A549 (cell line): ENCODE data around the gene TBC1D8.

Experiments used
- CHD4 ChIP-seq: fragments of 200-600 bp; sonication (generic); IDR thresholded peaks from 2 replicates; pipeline ENCODE4 v1.6.1; 2016; ENCODE audit warnings: antibody characterized with exemption, mild to moderate bottlenecking, borderline replicate concordance
- CTCF ChIP-seq: fragments of >200 bp; sonication (Bioruptor Twin); formaldehyde crosslinking; IDR thresholded peaks from 3 replicates; pipeline ENCODE4 v1.5.1; 2016
- EHMT2 ChIP-seq: fragments of 200-600 bp; sonication (generic); IDR thresholded peaks from 2 replicates; pipeline ENCODE4 v1.6.1; 2016; ENCODE audit warnings: antibody characterized with exemption, low read depth, mild to moderate bottlenecking, moderate library complexity
- EP300 ChIP-seq, 2 experiments: fragments of >200 bp; sonication (Bioruptor Twin); formaldehyde crosslinking; IDR thresholded peaks; 2 replicates in 1 of 2; 3 replicates in 1 of 2; pipeline ENCODE4 v1.6.1; 2016 to 2017
- FOSL2 ChIP-seq, 2 experiments: fragments of 450-650 bp in 1 of 2; fragments of >200 bp in 1 of 2; sonication (Bioruptor Twin) in 1 of 2; formaldehyde crosslinking; IDR thresholded peaks; 2 replicates each; pipeline versions ENCODE4 v1.5.0 to v1.6.1; 2016 to 2020; ENCODE audit warnings: mild to moderate bottlenecking in 1 of 2, moderate library complexity in 1 of 2
- KDM5A ChIP-seq: fragments of 200-600 bp; sonication (generic); IDR thresholded peaks from 2 replicates; pipeline ENCODE4 v1.6.1; 2016; ENCODE audit warnings: antibody characterized with exemption, mild to moderate bottlenecking
- MAX ChIP-seq: IDR thresholded peaks from 2 replicates; pipeline ENCODE4 v1.6.1; 2012
- NR3C1 ChIP-seq: fragments of >200 bp; sonication (Bioruptor Twin); formaldehyde crosslinking; IDR thresholded peaks from 3 replicates; pipeline ENCODE4 v1.6.1; 2017
- PHF8 ChIP-seq: fragments of 200-600 bp; sonication (generic); IDR thresholded peaks from 2 replicates; pipeline ENCODE4 v1.6.1; 2016; ENCODE audit warnings: low read depth, mild to moderate bottlenecking, antibody characterized with exemption, moderate library complexity, borderline replicate concordance
- POLR2A ChIP-seq: IDR thresholded peaks from 2 replicates; pipeline ENCODE4 v1.6.1; 2012; ENCODE audit warnings: mild to moderate bottlenecking, low read length
- SMC3 ChIP-seq: fragments of >200 bp; sonication (Bioruptor Twin); formaldehyde crosslinking; IDR thresholded peaks from 3 replicates; pipeline ENCODE4 v1.6.1; 2018; ENCODE audit warnings: inconsistent platforms

- TF ChIP-seq CTCF (no peak), EP300 (IDR thresholded peaks at IDR 0.05) (no peak), POLR2A (no peak), NR3C1 (no peak), KDM5A (no peak), EHMT2 (no peak), MAX (no peak), CHD4 (no peak), FOSL2 (IDR thresholded peaks at IDR 0.05) (no peak), FOSL2 (CRISPR knock-in tag; IDR thresholded peaks at IDR 0.05) (no peak), PHF8 (no peak), SMC3 (no peak)
Observed at GRCh38 chr2:100998235-100998573, 153.0 kb downstream of the TBC1D8 start.
